GM18499 (cell line): Measurements from ENCODE around the gene TMEM131L.
"Not testable (repeated sequence)": the region's sequence is repeated elsewhere in the genome, so short reads cannot be mapped to it uniquely, and the experiment has no call there.

ENCODE experiments used
- ATAC-seq: cut with Tn5 transposase; IDR thresholded peaks from one replicate; pipeline ENCODE4 v1.9.1; 2021; ENCODE audit warnings: moderate number of reproducible peaks; ENCODE audit not compliant: insufficient read depth, unreplicated experiment

The TMEM131L gene

GRCh38 chr4:153497988-153498967, 32.1 kb downstream of the TMEM131L start:
- ATAC-seq, result peak; percentile 48

- no peak for ATAC-seq
Observed at GRCh38 chr4:153499005-153499404, 32.8 kb downstream of the TMEM131L start.

DNA sequence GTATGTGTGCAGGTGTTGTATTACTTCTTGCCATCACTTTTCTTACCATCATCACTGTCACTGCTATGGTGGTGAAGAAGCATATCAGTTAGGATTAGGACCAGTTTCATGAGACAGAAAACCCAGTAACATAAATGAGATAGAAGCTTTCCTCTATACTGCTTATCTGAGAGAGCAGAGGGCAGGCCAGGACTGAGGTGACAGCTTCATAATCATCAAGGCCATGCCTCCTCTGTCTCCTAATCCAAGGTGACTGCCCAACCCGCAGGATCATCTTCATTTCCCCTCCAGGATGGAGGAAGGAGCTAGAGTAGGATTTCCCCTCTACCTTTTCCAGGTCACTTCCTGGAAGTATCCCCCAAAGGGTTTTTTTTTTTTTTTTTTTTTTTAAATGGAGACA, 35.4 kb downstream of the TMEM131L start:
- no peak for ATAC-seq

DNA sequence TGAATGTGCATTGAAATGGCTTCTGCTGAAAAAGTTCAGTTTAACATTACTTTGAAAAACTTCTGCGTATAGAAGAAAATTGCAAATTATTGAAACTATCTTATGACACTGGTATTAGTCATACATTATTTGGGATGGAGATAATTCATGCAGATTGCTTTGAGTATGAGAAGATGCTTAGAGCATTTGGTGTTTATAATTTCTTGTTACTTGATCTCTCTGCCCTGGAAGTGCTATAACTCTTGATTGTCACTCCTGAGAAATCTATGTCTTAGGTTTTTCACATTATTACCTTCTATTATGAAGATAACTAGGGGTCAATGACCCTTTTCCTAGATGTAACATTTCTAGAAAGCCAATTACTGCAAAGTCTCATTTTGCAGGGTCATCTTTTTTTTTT, 36.4 kb downstream of the TMEM131L start:
- ATAC-seq, result no peak

DNA sequence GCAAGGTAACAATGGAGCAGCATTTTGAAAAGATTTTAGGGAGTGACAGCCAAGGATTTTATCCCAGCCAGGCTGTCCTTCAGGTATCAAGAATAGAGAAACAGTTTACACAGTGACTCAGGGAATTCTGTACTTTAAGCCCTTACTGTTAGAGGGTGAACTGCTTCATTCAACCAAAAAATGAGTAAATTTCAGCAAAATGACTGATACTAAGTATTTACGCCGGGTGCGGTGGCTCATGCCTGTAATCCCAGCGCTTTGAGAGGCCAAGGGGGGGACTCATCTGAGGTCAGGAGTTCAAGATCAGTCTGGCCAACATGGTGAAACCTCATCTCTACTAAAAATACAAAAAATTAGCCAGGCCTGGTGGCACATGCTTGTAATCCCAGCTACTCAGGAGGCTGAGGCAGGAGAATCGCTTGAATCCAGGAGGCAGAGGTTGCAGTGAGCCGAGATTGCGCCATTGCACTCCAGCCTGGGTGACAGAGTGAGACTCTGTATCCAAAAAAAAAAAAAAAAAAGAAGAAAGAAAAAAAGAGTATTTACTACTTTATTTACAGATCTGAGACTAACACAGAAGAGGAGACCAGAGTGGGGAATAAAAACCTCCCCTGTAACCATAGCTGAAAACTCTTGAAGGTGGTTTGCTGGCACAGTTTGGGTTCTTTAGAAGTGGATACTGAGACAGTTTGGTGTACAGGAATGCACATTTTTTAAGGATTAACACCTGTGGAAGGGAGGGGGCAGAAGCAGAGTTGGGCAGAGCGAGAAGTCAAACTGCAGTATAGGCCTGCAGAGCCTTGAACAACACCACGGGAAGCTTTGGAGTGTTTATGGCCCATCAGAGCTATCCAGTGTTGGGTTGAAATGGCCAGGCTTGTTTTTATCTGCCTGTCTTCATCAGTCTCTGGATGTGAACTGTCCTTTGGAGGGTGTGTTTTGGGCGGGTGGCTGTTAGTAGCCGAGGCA, 40.5 kb downstream of the TMEM131L start:
- no peak for ATAC-seq

- ATAC-seq, result no peak
Observed at GRCh38 chr4:153507310-153508073, 41.3 kb downstream of the TMEM131L start.

DNA sequence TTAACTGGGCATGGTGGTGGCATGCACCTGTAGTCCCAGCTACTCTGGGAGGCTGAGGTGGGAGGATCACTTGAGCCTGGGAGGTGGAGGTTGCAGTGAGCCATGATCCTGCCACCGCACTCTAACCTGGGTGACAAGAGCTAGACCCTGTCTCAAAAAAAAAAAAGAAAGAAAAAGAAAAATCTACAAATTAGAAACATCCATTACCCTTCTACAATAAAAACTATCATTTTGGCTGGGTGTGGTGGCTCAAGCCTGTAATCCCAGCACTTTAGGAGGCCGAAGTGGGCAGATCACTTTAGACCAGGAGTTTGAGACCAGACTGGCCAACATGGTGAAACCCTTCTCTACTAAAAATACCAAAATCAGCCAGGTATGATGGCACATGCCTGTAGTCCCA, 43.1 kb downstream of the TMEM131L start:
- not testable (repeated sequence) for ATAC-seq

GRCh38 chr4:153509724-153510123, 43.6 kb downstream of the TMEM131L start:
- ATAC-seq, result no peak

GRCh38 chr4:153510252-153511001, 44.3 kb downstream of the TMEM131L start:
- ATAC-seq, result no peak

- no peak for ATAC-seq
Observed at GRCh38 chr4:153511104-153511503, 44.9 kb downstream of the TMEM131L start.

- ATAC-seq, result no peak
Observed at GRCh38 chr4:153512162-153512852, 46.1 kb downstream of the TMEM131L start.

GRCh38 chr4:153512952-153513500, 46.9 kb downstream of the TMEM131L start:
- ATAC-seq, result no peak

DNA sequence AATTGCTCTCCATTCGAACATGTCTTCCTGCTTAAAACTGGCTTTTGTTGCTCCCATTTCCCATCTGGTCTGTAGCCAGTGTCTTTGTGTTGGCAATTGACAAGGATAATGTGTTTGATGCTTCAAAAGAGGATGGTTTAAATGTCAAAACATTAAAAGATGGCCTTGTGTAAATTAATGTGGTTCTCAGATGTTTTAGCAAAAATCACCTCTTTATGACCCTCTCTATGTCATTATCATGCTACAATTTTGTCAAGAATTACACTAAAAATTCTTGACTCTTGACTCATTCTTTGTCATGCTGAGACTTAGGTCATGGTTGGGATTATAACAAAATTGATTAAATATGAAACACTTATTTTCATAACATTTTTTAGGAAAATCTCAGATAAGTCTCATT, 47.4 kb downstream of the TMEM131L start:
- no peak for ATAC-seq

GRCh38 chr4:153514001-153514526, 47.9 kb downstream of the TMEM131L start:
- ATAC-seq, result no peak

DNA sequence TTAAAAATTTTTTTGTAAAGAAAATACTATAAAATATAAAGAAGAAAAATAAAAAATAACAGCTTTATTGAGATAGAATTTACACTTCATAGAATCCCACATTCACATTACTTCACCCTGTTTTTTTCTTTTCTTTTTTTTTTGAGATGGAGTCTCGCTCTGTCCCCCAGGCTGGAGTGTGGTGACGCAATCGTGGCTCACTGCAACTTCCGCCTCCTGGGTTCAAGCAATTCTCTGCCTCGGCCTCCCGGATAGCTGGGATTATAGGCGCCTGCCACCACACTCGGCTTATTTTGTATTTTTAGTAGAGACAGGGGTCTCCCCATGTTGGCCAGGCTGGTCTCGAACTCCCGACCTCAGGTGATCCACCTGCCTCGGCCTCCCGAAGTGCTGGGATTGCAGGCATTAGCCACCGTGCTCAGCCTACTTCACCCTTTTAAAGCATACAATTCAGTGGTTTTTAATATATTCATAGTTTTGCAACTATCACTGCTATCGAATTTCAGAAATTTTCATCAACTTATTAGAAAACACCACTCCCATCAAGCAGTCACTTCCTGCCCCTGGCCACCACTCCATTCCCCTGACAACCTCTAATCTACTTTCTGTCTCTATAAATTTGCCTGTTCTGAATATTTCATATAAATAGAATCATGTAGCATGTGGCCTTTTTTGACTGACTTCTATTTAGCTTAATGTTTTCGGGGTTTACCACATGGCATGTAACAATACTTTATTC, 48.7 kb downstream of the TMEM131L start:
- no peak for ATAC-seq

GRCh38 chr4:153517159-153517558, 51.0 kb downstream of the TMEM131L start:
- no peak for ATAC-seq

- no peak for ATAC-seq
Observed at GRCh38 chr4:153518001-153518400, 51.8 kb downstream of the TMEM131L start.
